Activated CD8-positive, alpha-beta memory T cell treated with anti-CD3 and anti-CD28 coated beads for 36 hours (primary cell): Measurements from ENCODE around the gene GRAP2. TPM values are rescaled to one million over a fixed set of nuclear protein-coding genes. Genes with fewer than 3 reads are reported as not detected.

Experiments
- CTCF ChIA-PET: fragments of 350-600 bp; sonication (Branson Sonifier 250); formaldehyde crosslinking; loops from one replicate; lab custom pipeline; 2021; ENCODE audit warnings: antibody characterized with exemption; lab: Charles Lee
- POLR2A ChIA-PET: fragments of 350-600 bp; sonication (Branson Sonifier 250); formaldehyde crosslinking; loops from one replicate; lab custom pipeline; 2021; ENCODE audit warnings: antibody characterized with exemption; lab: Charles Lee
- total RNA-seq, 2 experiments: library from RNA; stranded (reverse); gene quantifications; one replicate each; pipeline ENCODE4 v1.2.3, GENCODE V29; 2021

Gene GRAP2
- total RNA-seq, 2 experiments from 2014 or later: 39.9 to 42.3 TPM

GRCh38 chr22:39895682-39896081 is 5.2 kb upstream of the GRAP2 start:
- POLR2A ChIA-PET: no interaction called here
- CTCF ChIA-PET: interaction anchor here (0.9 to 2.3 kb wide), 3 partner anchors 12 to 361 kb away, joined by 3 to 7 read pairs (median 4); no protein-coding TSS in a partner anchor

GRCh38 chr22:39896313-39896996 is 4.4 kb upstream of the GRAP2 start:
- POLR2A ChIA-PET: interaction anchor here (0.6 kb wide), 1 partner anchor 524 kb away, joined by 5 read pairs; no protein-coding TSS in a partner anchor
- CTCF ChIA-PET: interaction anchor here (0.7 to 2.3 kb wide), 4 partner anchors 11 to 362 kb away, joined by 3 to 7 read pairs (median 6); no protein-coding TSS in a partner anchor

GRCh38 chr22:39897841-39898240 is 3.0 kb upstream of the GRAP2 start:
- CTCF ChIA-PET: interaction anchor here (1.8 kb wide), 1 partner anchor 363 kb away, joined by 4 read pairs; no protein-coding TSS in a partner anchor
- POLR2A ChIA-PET: interaction anchor here (0.6 kb wide), 1 partner anchor 45 kb away, joined by 3 read pairs; no protein-coding TSS in a partner anchor

GRCh38 chr22:39898997-39899396 is 1.9 kb upstream of the GRAP2 start:
- CTCF ChIA-PET: interaction anchor here (0.6 to 3.2 kb wide), 2 partner anchors 18 to 35 kb away, joined by 4 to 10 read pairs; no protein-coding TSS in a partner anchor
- POLR2A ChIA-PET: interaction anchor here (0.8 to 1.7 kb wide), 2 partner anchors 12 to 145 kb away, joined by 3 to 4 read pairs; no protein-coding TSS in a partner anchor

- POLR2A ChIA-PET: interaction anchor here (1.0 kb wide), 1 partner anchor 25 kb away, joined by 7 read pairs; no protein-coding TSS in a partner anchor
- CTCF ChIA-PET: interaction anchor here (3.2 kb wide), 1 partner anchor 15 kb away, joined by 10 read pairs; no protein-coding TSS in a partner anchor
Observed at GRCh38 chr22:39901565-39902146, 772 bp downstream of the GRAP2 start.

GRCh38 chr22:39904024-39904423 is 3.1 kb downstream of the GRAP2 start:
- POLR2A ChIA-PET: interaction anchor here (0.6 to 3.6 kb wide), 3 partner anchors 13 to 1686 kb away, joined by 3 to 23 read pairs (median 4); partner anchors contain the start of gene PMM1
- CTCF ChIA-PET: interaction anchor here (0.9 to 1.7 kb wide), 4 partner anchors 13 to 43 kb away, joined by 3 to 6 read pairs (median 3); no protein-coding TSS in a partner anchor

GRCh38 chr22:39904862-39905261 is 4.0 kb downstream of the GRAP2 start:
- ChIA-PET CTCF (interaction anchor here (0.9 to 10.0 kb wide), 4 partner anchors 12 to 42 kb away, joined by 3 to 98 read pairs (median 6); no protein-coding TSS in a partner anchor), POLR2A (interaction anchor here (0.7 to 3.6 kb wide), 5 partner anchors 12 to 952 kb away, joined by 3 to 23 read pairs (median 5); partner anchors contain the start of gene ST13)

- CTCF ChIA-PET: interaction anchor here (0.6 to 10.0 kb wide), 5 partner anchors 11 to 120 kb away, joined by 3 to 98 read pairs (median 5); no protein-coding TSS in a partner anchor
- POLR2A ChIA-PET: interaction anchor here (1.0 to 3.6 kb wide), 5 partner anchors 11 to 28 kb away, joined by 3 to 23 read pairs (median 6); no protein-coding TSS in a partner anchor
Observed at GRCh38 chr22:39905687-39906086, 4.8 kb downstream of the GRAP2 start.

GRCh38 chr22:39906207-39906606 is 5.3 kb downstream of the GRAP2 start:
- CTCF ChIA-PET: interaction anchor here (0.6 to 10.0 kb wide), 6 partner anchors 11 to 119 kb away, joined by 3 to 98 read pairs (median 5); no protein-coding TSS in a partner anchor
- POLR2A ChIA-PET: interaction anchor here (1.0 to 3.6 kb wide), 5 partner anchors 11 to 27 kb away, joined by 3 to 23 read pairs (median 6); no protein-coding TSS in a partner anchor

- ChIA-PET CTCF (interaction anchor here (1.2 to 10.0 kb wide), 2 partner anchors 17 to 35 kb away, joined by 7 to 98 read pairs; no protein-coding TSS in a partner anchor), POLR2A (interaction anchor here (1.2 to 3.6 kb wide), 4 partner anchors 10 to 137 kb away, joined by 3 to 23 read pairs (median 14); no protein-coding TSS in a partner anchor)
Observed at GRCh38 chr22:39907047-39907446, 6.2 kb downstream of the GRAP2 start.

- ChIA-PET POLR2A (interaction anchor here (1.2 to 3.1 kb wide), 4 partner anchors 9 to 136 kb away, joined by 3 to 18 read pairs (median 6); no protein-coding TSS in a partner anchor), CTCF (interaction anchor here (0.7 to 10.0 kb wide), 3 partner anchors 10 to 16 kb away, joined by 3 to 98 read pairs (median 3); no protein-coding TSS in a partner anchor)
Observed at GRCh38 chr22:39907605-39908097, 6.8 kb downstream of the GRAP2 start.

GRCh38 chr22:39908136-39908535 is 7.3 kb downstream of the GRAP2 start:
- POLR2A ChIA-PET: interaction anchor here (1.2 to 3.1 kb wide), 4 partner anchors 9 to 136 kb away, joined by 3 to 18 read pairs (median 6); no protein-coding TSS in a partner anchor

GRCh38 chr22:39908737-39909136 is 7.9 kb downstream of the GRAP2 start:
- POLR2A ChIA-PET: interaction anchor here (1.2 to 3.1 kb wide), 2 partner anchors 8 to 17 kb away, joined by 4 to 18 read pairs; no protein-coding TSS in a partner anchor
- CTCF ChIA-PET: interaction anchor here (1.2 to 10.0 kb wide), 5 partner anchors 9 to 387 kb away, joined by 3 to 98 read pairs (median 3); no protein-coding TSS in a partner anchor

More at GRCh38 chr22:39908136-39908535, 7.3 kb downstream of the GRAP2 start:
- CTCF ChIA-PET: interaction anchor here (0.7 to 10.0 kb wide), 3 partner anchors 9 to 16 kb away, joined by 3 to 98 read pairs (median 3); no protein-coding TSS in a partner anchor

- ChIA-PET POLR2A (interaction anchor here (0.6 to 1.3 kb wide), 5 partner anchors 10 to 17 kb away, joined by 3 to 5 read pairs (median 3); no protein-coding TSS in a partner anchor), CTCF (interaction anchor here (0.7 to 10.0 kb wide), 6 partner anchors 13 to 377 kb away, joined by 3 to 98 read pairs (median 6); no protein-coding TSS in a partner anchor)
Observed at GRCh38 chr22:39910876-39911613, 10.2 kb downstream of the GRAP2 start.

GRCh38 chr22:39913321-39913720 is 12.4 kb downstream of the GRAP2 start:
- CTCF ChIA-PET: interaction anchor here (0.7 to 10.0 kb wide), 4 partner anchors 11 to 114 kb away, joined by 3 to 98 read pairs (median 6); no protein-coding TSS in a partner anchor
- POLR2A ChIA-PET: interaction anchor here (1.1 to 1.3 kb wide), 2 partner anchors 8 to 13 kb away, joined by 3 read pairs; no protein-coding TSS in a partner anchor

GRCh38 chr22:39913886-39914285 is 13.0 kb downstream of the GRAP2 start:
- CTCF ChIA-PET: interaction anchor here (1.3 to 10.0 kb wide), 2 partner anchors 10 to 19 kb away, joined by 7 to 98 read pairs; no protein-coding TSS in a partner anchor
- POLR2A ChIA-PET: interaction anchor here (1.1 kb wide), 1 partner anchor 14 kb away, joined by 3 read pairs; no protein-coding TSS in a partner anchor
